GM18498 (cell line): ENCODE data around the gene IAPP.
"Not testable (repeated sequence)": the region's sequence is repeated elsewhere in the genome, so short reads cannot be mapped to it uniquely, and the experiment has no call there.

Source experiments
- ATAC-seq: cut with Tn5 transposase; IDR thresholded peaks from one replicate; pipeline ENCODE4 v1.9.1; 2021; ENCODE audit warnings: mild to moderate bottlenecking, moderate library complexity; ENCODE audit not compliant: unreplicated experiment

Gene IAPP

GRCh38 chr12:21370845-21371449, 1.8 kb upstream of the IAPP start:
- no peak for ATAC-seq

GRCh38 chr12:21379218-21379617, 6.5 kb downstream of the IAPP start:
- ATAC-seq, result no peak

- not testable (repeated sequence) for ATAC-seq
These were observed 8.6 kb downstream of the IAPP start for GRCh38 chr12:21381320-21381719.

- no peak for ATAC-seq
These were observed 11.6 kb downstream of the IAPP start for GRCh38 chr12:21384261-21384660.

- no peak for ATAC-seq
These were observed 14.5 kb downstream of the IAPP start for GRCh38 chr12:21387174-21387573.

- ATAC-seq, result no peak
These were observed 19.7 kb downstream of the IAPP start for GRCh38 chr12:21392384-21392783.

GRCh38 chr12:21394828-21395626, 22.3 kb downstream of the IAPP start:
- not testable (repeated sequence) for ATAC-seq

- no peak for ATAC-seq
These were observed 40.9 kb downstream of the IAPP start for GRCh38 chr12:21413369-21414277.

GRCh38 chr12:21416511-21417121, 43.9 kb downstream of the IAPP start:
- ATAC-seq, result no peak

GRCh38 chr12:21418398-21418797, 45.7 kb downstream of the IAPP start:
- ATAC-seq, result not testable (repeated sequence)

GRCh38 chr12:21419009-21419699, 46.5 kb downstream of the IAPP start:
- not testable (repeated sequence) for ATAC-seq

GRCh38 chr12:21428241-21428640, 55.5 kb downstream of the IAPP start:
- ATAC-seq, result no peak
